Measurements from ENCODE around the gene TMEM43. TPM values are rescaled to one million over a fixed set of nuclear protein-coding genes. Genes with fewer than 3 reads are reported as not detected.

The TMEM43 gene
- total and polyA plus RNA-seq, 10 of the 15 experiments (the other 5 are each of a cell fraction or from before 2014, with no cell fraction given): 7.2 to 33.0 (median 18.5) TPM

- Histone ChIP-seq H3K4me3 (no peak overlapping the region), H3K36me3 (ENCODE audit: control insufficient read depth in 2 of 2, insufficient read depth in 2 of 2, low read length in 1 of 2) (peaks cover 12% of the 10 kb centered on the region in 2 experiments), H3K9me3 (replicated peaks; ENCODE audit: control insufficient read depth, insufficient read depth, low read length) (no peaks in the 10 kb centered on the region), H3K4me2 (ENCODE audit: control insufficient read depth, insufficient read depth) (no peak overlapping the region), H3K27me3 (replicated peaks in 1 of 2; ENCODE audit: control insufficient read depth in 2 of 2, insufficient read depth in 2 of 2, low read length in 1 of 2) (no peaks in the 10 kb centered on the region), H4K20me1 (ENCODE audit: control insufficient read depth, insufficient read depth) (no peaks in the 10 kb centered on the region), H3K9ac (ENCODE audit: control insufficient read depth, insufficient read depth, low read length) (no peak overlapping the region), H3K4me1 (ENCODE audit: control insufficient read depth, insufficient read depth, low read length) (peaks cover 16% of the 10 kb centered on the region), H3K27ac (ENCODE audit: control insufficient read depth, insufficient read depth) (no peak overlapping the region), H3K79me2 (ENCODE audit: control insufficient read depth, insufficient read depth, low read length) (no peaks in the 10 kb centered on the region), H2AFZ (ENCODE audit: control insufficient read depth, low read depth, low read length) (no peak overlapping the region)
- ChIA-PET RAD21 (ENCODE audit: unreplicated experiment) (no interaction called here), SMC1A (ENCODE audit: uncharacterized antibody, unreplicated experiment) (no interaction called here), CTCF (no interaction called here), POLR2A (no interaction called here)
- in situ Hi-C loops (cut with MboI) (no loop called here), intact Hi-C loops (cut with micrococcal nuclease; ENCODE audit: unreplicated experiment) (no loop called here)
- TF ChIP-seq MTA2 (IDR thresholded peaks at IDR 0.05; ENCODE audit: low read depth): no peak
- no peak for TF ChIP-seq RELB (IDR thresholded peaks at IDR 0.05; ENCODE audit: low read depth)
- no peak for TF ChIP-seq PKNOX1 (IDR thresholded peaks at IDR 0.05)
- TF ChIP-seq BHLHE40 (IDR thresholded peaks at IDR 0.05; ENCODE audit: borderline replicate concordance in 1 of 2, low read depth in 2 of 2, low read length in 1 of 2): no peak
- TF ChIP-seq CEBPZ (IDR thresholded peaks at IDR 0.05; ENCODE audit: low read depth, low read length): no peak
- TF ChIP-seq CEBPB (IDR thresholded peaks at IDR 0.05; ENCODE audit: borderline replicate concordance in 1 of 2, low read depth in 2 of 2, low read length in 2 of 2): no peak
- no peak for TF ChIP-seq RAD51 (IDR thresholded peaks at IDR 0.05)
- TF ChIP-seq SIX5 (IDR thresholded peaks at IDR 0.05; ENCODE audit: low read depth, low read length, severe bottlenecking): no peak
- no peak for TF ChIP-seq RFX5 (IDR thresholded peaks at IDR 0.05; ENCODE audit: low read depth, low read length)
- TF ChIP-seq RUNX3 (IDR thresholded peaks at IDR 0.05; ENCODE audit: low read length): no peak
- no peak for TF ChIP-seq MYB (IDR thresholded peaks at IDR 0.05; ENCODE audit: borderline replicate concordance, low read depth, low read length)
- no peak for TF ChIP-seq TCF12 (IDR thresholded peaks at IDR 0.05; ENCODE audit: low read depth, low read length)
- no peak for TF ChIP-seq CREM (IDR thresholded peaks at IDR 0.05; ENCODE audit: low read depth)
- TF ChIP-seq SP1 (IDR thresholded peaks at IDR 0.05; ENCODE audit: low read depth, low read length): no peak
- no peak for TF ChIP-seq PBX3 (IDR thresholded peaks at IDR 0.05; ENCODE audit: insufficient replicate concordance, low read depth, low read length)
- no peak for TF ChIP-seq YY1 (IDR thresholded peaks at IDR 0.05; ENCODE audit: low read depth, low read length)
- no TSS peak for BruUV-seq (replicated peaks)
- ATAC-seq (no peak), DNase-seq (ENCODE audit: low read depth, low spot score) (no peak), FAIRE-seq (no peak)
- 96% methylated on average over 28 of the region's 28 CpGs for WGBS (ENCODE audit: insufficient coverage, insufficient replicate concordance, low lambda C conversion rate, missing lambda C conversion rate)
These were observed 23.5 kb downstream of the TMEM43 start for GRCh38 chr3:14148041-14148985.
